K562 (cell line): ENCODE data around the gene CCN2. TPM values are rescaled to one million over a fixed set of nuclear protein-coding genes. Genes with fewer than 3 reads are reported as not detected.

Experiments
- ATAC-seq: fragments of 200-7000 bp; cut with Tn5 transposase; 3 replicates; pipeline ENCODE4 v1.9.1; 2020; ENCODE audit warnings: moderate library complexity
- BruUV-seq: library from RNA; stranded (reverse); fragments of 400-500 nt; replicated peaks from 2 replicates; lab custom pipeline; 2021; lab: Mats Ljungman, UMichigan
- CTCF ChIA-PET: fragments of 300-600 bp; formaldehyde crosslinking; extraction: SDS; loops from one replicate; lab custom pipeline; 2021; ENCODE audit warnings: low intra/inter-chr PET ratio; lab: Yijun Ruan, JAX
- POLR2A ChIA-PET: fragments of 300-600, 350-650 bp; sonication (Branson Sonifier 250); formaldehyde crosslinking; extraction: SDS; loops from one replicate; lab custom pipeline; 2021; ENCODE audit warnings: antibody characterized with exemption, inconsistent platforms; lab: Yijun Ruan, JAX
- DNase-seq, 4 experiments: peaks; one replicate each; pipeline versions ENCODE4 v3.0.0 to v3.0.0-alpha.2; 2011 to 2018; ENCODE audit warnings: low spot score in 3 of 4, mixed read lengths in 3 of 4; ENCODE audit errors: extremely low read depth in 1 of 4
- FAIRE-seq: peaks from 2 replicates; lab custom pipeline; 2011; peaks lifted over from hg19 to GRCh38; lab: Jason Lieb, UNC
- H2AFZ ChIP-seq: 2 replicates; pipeline ENCODE4 v1.6.0; 2011; ENCODE audit warnings: low read depth, low read length, control low read depth, inconsistent platforms
- H3K27ac ChIP-seq: fragments of 200-600 bp; 3 replicates; pipeline ENCODE4 v1.8.0; 2011; ENCODE audit warnings: low read depth, mild to moderate bottlenecking, control low read depth, inconsistent platforms, low read length, moderate library complexity, mixed read lengths; ENCODE audit errors: extremely low read depth
- H3K27me3 ChIP-seq, 2 experiments: fragments of 300-600 bp in 1 of 2; 2 replicates in 1 of 2; 3 replicates in 1 of 2; pipeline versions ENCODE4 v1.6.0 to v1.8.0; 2011; ENCODE audit warnings: inconsistent platforms in 2 of 2, low read length in 2 of 2, mild to moderate bottlenecking in 1 of 2, mixed read lengths in 1 of 2, moderate library complexity in 1 of 2; ENCODE audit not compliant: control insufficient read depth in 2 of 2, insufficient read depth in 2 of 2
- H3K36me3 ChIP-seq: fragments of 300-600 bp; 3 replicates; pipeline ENCODE4 v1.8.0; 2011; ENCODE audit warnings: mild to moderate bottlenecking, low read length, inconsistent platforms; ENCODE audit not compliant: control insufficient read depth, insufficient read depth
- H3K4me1 ChIP-seq, 2 experiments: fragments of 200-600 bp in 1 of 2; replicated peaks in 1 of 2; 2 replicates in 1 of 2; 3 replicates in 1 of 2; pipeline versions ENCODE4 v1.5.1 to v1.8.0; 2011; ENCODE audit warnings: inconsistent platforms in 2 of 2, low read length in 2 of 2, mild to moderate bottlenecking in 1 of 2, mixed read lengths in 1 of 2, moderate library complexity in 1 of 2; ENCODE audit not compliant: control insufficient read depth in 2 of 2, insufficient read depth in 2 of 2
- H3K4me2 ChIP-seq: 2 replicates; pipeline ENCODE4 v1.6.1; 2011; ENCODE audit warnings: low read length, control low read depth, inconsistent platforms, mixed read lengths; ENCODE audit not compliant: insufficient read depth
- H3K4me3 ChIP-seq: fragments of 200-600 bp; sonication (generic), shearing (Covaris generic); 2 replicates; pipeline ENCODE4 v1.5.1; 2016; ENCODE audit warnings: control low read depth, inconsistent platforms
- H3K79me2 ChIP-seq: fragments of 200-600 bp; 3 replicates; pipeline ENCODE4 v1.8.0; 2011; ENCODE audit warnings: low read length, inconsistent platforms; ENCODE audit not compliant: control insufficient read depth, insufficient read depth
- H3K9ac ChIP-seq, 2 experiments: 2 replicates each; pipeline versions ENCODE4 v1.6.0 to v1.6.1; 2011; ENCODE audit warnings: low read depth in 2 of 2, low read length in 2 of 2, control low read depth in 1 of 2, inconsistent platforms in 1 of 2, mild to moderate bottlenecking in 1 of 2, mixed read lengths in 1 of 2; ENCODE audit not compliant: insufficient read depth in 1 of 2
- H3K9me1 ChIP-seq: one replicate; pipeline ENCODE4 v1.6.0; 2011; ENCODE audit warnings: inconsistent platforms, mild to moderate bottlenecking, low read length, moderate library complexity; ENCODE audit not compliant: control insufficient read depth, insufficient read depth
- H3K9me3 ChIP-seq: replicated peaks from 2 replicates; pipeline ENCODE4 v1.5.1; 2011; ENCODE audit warnings: low read depth, low read length, inconsistent platforms; ENCODE audit not compliant: control insufficient read depth, insufficient read depth
- H4K20me1 ChIP-seq: replicated peaks from 2 replicates; pipeline ENCODE4 v1.6.1; 2011; ENCODE audit warnings: low read length, inconsistent platforms, mixed read lengths; ENCODE audit not compliant: control insufficient read depth, insufficient read depth
- KLF10 ChIP-seq: fragments of 250-450 bp; sonication (Bioruptor Pico); IDR thresholded peaks from 2 replicates; pipeline ENCODE4 v1.6.1; 2021; ENCODE audit warnings: matching md5 sums
- YY1 ChIP-seq, 3 experiments: IDR thresholded peaks; 2 replicates each; pipeline ENCODE4 v1.6.1; 2011; ENCODE audit warnings: low read length in 2 of 3, mild to moderate bottlenecking in 2 of 3, moderate library complexity in 2 of 3, borderline replicate concordance in 1 of 3, control low read depth in 1 of 3, low read depth in 1 of 3; ENCODE audit not compliant: insufficient read depth in 3 of 3, insufficient replicate concordance in 2 of 3, control insufficient read depth in 1 of 3, insufficient read length in 1 of 3; ENCODE audit errors: extremely low read depth in 1 of 3
- WGBS: fragments of 100-300 bp; shearing (Covaris generic); methylation state at CpG from one replicate; pipeline ENCODE4 v1.1.6; 2016; ENCODE audit warnings: low coverage, mixed read lengths; ENCODE audit not compliant: insufficient coverage; ENCODE audit errors: missing lambda C conversion rate; 5-methylcytosine and 5-hydroxymethylcytosine counted together
- in situ Hi-C: fragments of 300-500 bp; cut with MboI; formaldehyde crosslinking; loops from 4 replicates; pipeline ENCODE4 v1.15.0; 2018; ENCODE audit warnings: inconsistent platforms, mixed read lengths
- intact Hi-C: fragments of 100-400 bp; cut with micrococcal nuclease; formaldehyde crosslinking; loops from 2 replicates; pipeline ENCODE4 v1.14.2; 2022
- polyA plus RNA-seq, 8 experiments: library from polyadenylated mRNA; depleted of rRNA in 4 of 8; stranded (reverse) in 5 of 8; unstranded in 3 of 8; fragments of >200 nt; fragmentation: Nextera tagmentation in 2 of 8; fragmentation: Illumina TruSeq in 1 of 8; extraction: Ambion mirVana in 2 of 8; extraction: Trizol in 1 of 8; gene quantifications; 2 replicates each; pipeline versions ENCODE4 v1.2.1 to v1.2.3, GENCODE V29; 2011 to 2014; ENCODE audit warnings: inconsistent platforms in 1 of 8, missing spikeins in 1 of 8
- total RNA-seq, 7 experiments: library from RNA; depleted of rRNA in 6 of 7; stranded (reverse); fragments of >200 nt in 6 of 7; fragmentation: Illumina TruSeq in 2 of 7; extraction: Trizol in 2 of 7; gene quantifications; 2 replicates each; pipeline versions ENCODE4 v1.2.1 to v1.2.3, GENCODE V29; 2011 to 2021; ENCODE audit warnings: low replicate concordance in 1 of 7
- TF ChIP-seq, protein P1 (sequence below): fragments of 450-650 bp; IDR thresholded peaks from 2 replicates; pipeline ENCODE4 v1.6.1; 2017; ENCODE audit warnings: mild to moderate bottlenecking, moderate library complexity

Gene CCN2
- total and polyA plus RNA-seq, 9 of the 15 experiments (the other 6 are each of a cell fraction or from before 2014, with no cell fraction given): 0.40 TPM; not detected in 8

DNA sequence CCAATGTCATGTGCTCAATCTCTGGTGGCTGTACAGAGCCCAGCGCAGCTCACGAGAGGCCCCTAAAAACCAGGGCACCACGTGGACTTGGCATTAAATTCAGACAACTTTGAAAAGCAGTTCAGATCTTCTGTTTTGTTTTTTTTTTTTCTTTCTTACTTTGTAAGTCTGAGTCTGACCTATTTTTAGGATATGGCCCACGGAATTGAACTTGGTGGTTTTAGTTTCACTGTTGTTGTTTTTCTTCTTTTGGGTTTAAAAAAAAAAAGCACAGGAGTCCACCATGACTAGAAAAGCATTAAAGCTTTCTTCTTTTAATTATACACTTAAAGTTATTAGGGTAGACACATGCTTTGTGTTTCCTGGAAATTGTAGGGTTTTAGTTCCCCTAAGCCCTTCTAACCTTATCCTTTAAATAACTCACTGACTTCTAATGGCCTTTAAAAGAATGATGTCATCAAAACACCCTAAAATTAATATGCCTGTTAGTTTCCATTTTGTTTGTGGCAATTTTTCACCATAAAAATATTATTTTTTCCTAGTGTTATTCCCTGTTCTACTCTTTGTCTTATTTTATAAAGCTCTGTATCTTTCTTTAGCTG is 48.5 kb upstream of the CCN2 start:
- no peaks in the 10 kb centered on the region for H3K36me3 ChIP-seq
- no peaks in the 10 kb centered on the region for H4K20me1 ChIP-seq
- BruUV-seq: no TSS peak
- TF ChIP-seq YY1 (IDR thresholded peaks at IDR 0.05; ENCODE audit: borderline replicate concordance in 1 of 3, control insufficient read depth in 1 of 3, extremely low read depth in 1 of 3, insufficient read depth in 3 of 3, insufficient read length in 1 of 3, insufficient replicate concordance in 2 of 3, low read depth in 1 of 3, low read length in 2 of 3) (no peak), KLF10 (CRISPR knock-in tag) (no peak)
- TF ChIP-seq, protein P1, sequence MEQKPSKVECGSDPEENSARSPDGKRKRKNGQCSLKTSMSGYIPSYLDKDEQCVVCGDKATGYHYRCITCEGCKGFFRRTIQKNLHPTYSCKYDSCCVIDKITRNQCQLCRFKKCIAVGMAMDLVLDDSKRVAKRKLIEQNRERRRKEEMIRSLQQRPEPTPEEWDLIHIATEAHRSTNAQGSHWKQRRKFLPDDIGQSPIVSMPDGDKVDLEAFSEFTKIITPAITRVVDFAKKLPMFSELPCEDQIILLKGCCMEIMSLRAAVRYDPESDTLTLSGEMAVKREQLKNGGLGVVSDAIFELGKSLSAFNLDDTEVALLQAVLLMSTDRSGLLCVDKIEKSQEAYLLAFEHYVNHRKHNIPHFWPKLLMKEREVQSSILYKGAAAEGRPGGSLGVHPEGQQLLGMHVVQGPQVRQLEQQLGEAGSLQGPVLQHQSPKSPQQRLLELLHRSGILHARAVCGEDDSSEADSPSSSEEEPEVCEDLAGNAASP: no peak
- intact Hi-C loops: no loop called here
- no peaks in the 10 kb centered on the region for H3K79me2 ChIP-seq
- H2AFZ ChIP-seq: no peak overlapping the region
- ChIA-PET POLR2A (no interaction called here), CTCF (no interaction called here)
- no peaks in the 10 kb centered on the region for H3K4me1 ChIP-seq
- no peak for FAIRE-seq
- H3K27ac ChIP-seq: no peak overlapping the region
- no peak overlapping the region for H3K4me3 ChIP-seq
- H3K4me2 ChIP-seq: no peak overlapping the region
- no peaks in the 10 kb centered on the region for H3K9me1 ChIP-seq
- in situ Hi-C loops: no loop called here
- ATAC-seq: no peak
- DNase-seq: no peak
- 0% methylated on average over 4 of the region's 4 CpGs for WGBS
- H3K9ac ChIP-seq: no peak overlapping the region
- no peaks in the 10 kb centered on the region for H3K27me3 ChIP-seq
- H3K9me3 ChIP-seq: no peaks in the 10 kb centered on the region
